Liver (tissue), 3 donors: ENCODE results near the gene NIPBL.

ENCODE experiments used
- ATF3 ChIP-seq: IDR thresholded peaks from 2 replicates; pipeline ENCODE4 v1.6.1; 2016; ENCODE audit warnings: antibody characterized with exemption
- CTCF ChIP-seq: fragments of 150-350 bp; IDR thresholded peaks from 2 replicates; pipeline ENCODE4 v1.5.1; 2017; ENCODE audit warnings: improper control_type of control experiment, low read depth, low read length; ENCODE audit not compliant: missing input control
- EGR1 ChIP-seq, 2 donors: IDR thresholded peaks; 2 replicates each; pipeline ENCODE4 v1.6.1; 2016 to 2018; ENCODE audit warnings: antibody characterized with exemption in 2 of 2, low read depth in 2 of 2
- FOXA2 ChIP-seq: IDR thresholded peaks from 2 replicates; pipeline ENCODE4 v1.6.1; 2016; ENCODE audit warnings: antibody characterized with exemption
- GABPA ChIP-seq, 2 donors: IDR thresholded peaks in 1 of 2; conservative IDR thresholded peaks in 1 of 2; 2 replicates each; pipeline ENCODE4 v1.6.1; 2016; ENCODE audit warnings: antibody characterized with exemption in 2 of 2, mild to moderate bottlenecking in 1 of 2, moderate library complexity in 1 of 2
- JUND ChIP-seq, 2 donors: IDR thresholded peaks; 2 replicates each; pipeline ENCODE4 v1.6.1; 2016; ENCODE audit warnings: antibody characterized with exemption in 2 of 2
- MAX ChIP-seq: IDR thresholded peaks from 2 replicates; pipeline ENCODE4 v1.6.1; 2016; ENCODE audit warnings: antibody characterized with exemption
- RAD21 ChIP-seq, 2 donors: IDR thresholded peaks; 2 replicates each; pipeline ENCODE4 v1.6.1; 2016; ENCODE audit warnings: antibody characterized with exemption in 2 of 2, mild to moderate bottlenecking in 2 of 2
- REST ChIP-seq: IDR thresholded peaks from 2 replicates; pipeline ENCODE4 v1.6.1; 2016; ENCODE audit warnings: antibody characterized with exemption, mild to moderate bottlenecking
- SP1 ChIP-seq: IDR thresholded peaks from 2 replicates; pipeline ENCODE4 v1.6.1; 2018; ENCODE audit warnings: antibody characterized with exemption, mild to moderate bottlenecking
- TAF1 ChIP-seq: conservative IDR thresholded peaks from 2 replicates; pipeline ENCODE4 v1.6.1; 2016; ENCODE audit warnings: antibody characterized with exemption, mild to moderate bottlenecking
- donor health status: healthy.
- donor health status: healthy.

- TF ChIP-seq RAD21 (IDR thresholded peaks at IDR 0.05), result no peak
- TF ChIP-seq CTCF, result no peak
- no peak for TF ChIP-seq ATF3
- TF ChIP-seq JUND (IDR thresholded peaks at IDR 0.05), result no peak
- no peak for TF ChIP-seq EGR1 (IDR thresholded peaks at IDR 0.05; ENCODE audit: low read depth in 2 of 2)
- TF ChIP-seq GABPA (IDR thresholded peaks at IDR 0.05 in 1 of 2, conservative IDR thresholded peaks at IDR 0.05 in 1 of 2), result no peak
- TF ChIP-seq TAF1, result no peak
- TF ChIP-seq FOXA2, result no peak
- TF ChIP-seq REST, result no peak
- TF ChIP-seq SP1, result no peak
- no peak for TF ChIP-seq MAX
Observed at GRCh38 chr5:36886791-36887190, 10.2 kb downstream of the NIPBL start.
